Adrenal gland (tissue), 12 donors: ENCODE data around the gene PSTPIP2. TPM values are rescaled to one million over a fixed set of nuclear protein-coding genes. Genes with fewer than 3 reads are reported as not detected.
A peak's percentile ranks its signal among the peaks of the same experiment; 100 is the strongest.

Experiments used
- DNase-seq, 7 donors: peaks; one replicate each; pipeline ENCODE4 v3.0.0-alpha.2; 2019 to 2020
- H3K27ac ChIP-seq, 5 donors: fragments of 200-600 bp; sonication (generic) in 4 of 5; 1 replicate in 3 of 5; 2 replicates in 2 of 5; pipeline versions ENCODE4 v1.5.1 to v1.8.0; 2016 to 2020; ENCODE audit warnings: mild to moderate bottlenecking in 1 of 5
- H3K27me3 ChIP-seq: fragments of 200-600 bp; 2 replicates; pipeline ENCODE4 v1.8.0; 2021
- H3K36me3 ChIP-seq, 2 donors: fragments of 200-600 bp; replicated peaks in 1 of 2; 1 replicate in 1 of 2; 2 replicates in 1 of 2; pipeline versions ENCODE4 v1.5.1 to v1.8.0; 2018 to 2022
- H3K4me1 ChIP-seq, 2 donors: fragments of 200-600 bp; replicated peaks in 1 of 2; 1 replicate in 1 of 2; 2 replicates in 1 of 2; pipeline versions ENCODE4 v1.5.1 to v1.8.0; 2018 to 2021
- H3K4me3 ChIP-seq, 4 donors: fragments of 200-600 bp; sonication (generic) in 3 of 4; one replicate each; pipeline ENCODE4 v1.5.1; 2016 to 2018
- H3K9me3 ChIP-seq, 3 donors: fragments of 200-600 bp; sonication (generic) in 1 of 3; replicated peaks in 1 of 3; 1 replicate in 2 of 3; 2 replicates in 1 of 3; pipeline versions ENCODE4 v1.5.1 to v1.8.0; 2016 to 2021
- CTCF ChIP-seq, 6 experiments: fragments of 450-650 bp in 4 of 6; fragments of 200-600 bp in 2 of 6; sonication (generic) in 1 of 6; IDR thresholded peaks; 1 replicate in 5 of 6; 2 replicates in 1 of 6; pipeline versions ENCODE4 v1.5.1 to v1.8.0; 2016 to 2021; ENCODE audit warnings: antibody characterized with exemption in 6 of 6, mild to moderate bottlenecking in 2 of 6, moderate library complexity in 1 of 6
- POLR2A ChIP-seq, 2 donors: fragments of 450-650 bp; IDR thresholded peaks; one replicate each; pipeline ENCODE4 v1.6.1; 2017; ENCODE audit warnings: antibody characterized with exemption in 2 of 2, mild to moderate bottlenecking in 2 of 2, moderate library complexity in 1 of 2
- WGBS, 4 donors: extraction: QIAGEN DNeasy Blood & Tissue Kit in 2 of 4; methylation state at CpG; one replicate each; pipeline versions ENCODE4 v1.1.5 to v1.1.7; 2013 to 2017; 5-methylcytosine and 5-hydroxymethylcytosine counted together
- intact Hi-C, 2 donors: fragments of 100-400 bp; cut with DNase I; formaldehyde crosslinking; loops; one replicate each; pipeline versions ENCODE4 v1.14.1 to v1.15.0; 2022 to 2023
- polyA plus RNA-seq, 3 donors: library from polyadenylated mRNA; stranded (reverse); fragments of 200-250 nt in 2 of 3; fragments of 350-450 nt in 1 of 3; fragmentation: Illumina TruSeq in 1 of 3; extraction: RNeasy Lipid Tissue Mini Kit (QIAGEN cat#74804) in 1 of 3; gene quantifications; one replicate each; pipeline ENCODE4 v1.2.3, GENCODE V29; 2013 to 2014
- total RNA-seq, 9 donors: library from RNA; depleted of rRNA in 4 of 9; stranded (reverse); fragments of >200 nt in 4 of 9; fragments of 120-200 nt in 1 of 9; fragmentation: NEBNext Ultra II Directional in 1 of 9; extraction: Animal tissue kit (Norgen Biotek cat#: 25700) in 1 of 9; gene quantifications; one replicate each; pipeline versions ENCODE4 v1.1.0 to v1.2.4, GENCODE V29; 2013 to 2023
- donor health status: healthy with polysubstance abuse.
- donor health status: Bipolar disorder and iron deficiency.
- donor health status: DM: yes; HTN: yes; CAD: no.
- donor health status: DM: no; HTN: no; CAD: no.
- donor health status: DM: no; HTN: no; CAD: no.
- donor health status: DM: yes; HTN: yes; CAD: no.

The PSTPIP2 gene
- total and polyA plus RNA-seq, 12 donors = 5.3 to 17.8 (median 8.4) TPM

GRCh38 chr18:46072959-46073358 is 899 bp upstream of the PSTPIP2 start:
- TF ChIP-seq CTCF (IDR thresholded peaks at IDR 0.05) (no peak), POLR2A (IDR thresholded peaks at IDR 0.05) (no peak)
- intact Hi-C loops = loop anchor here (5.0 to 10.0 kb wide), 3 partner anchors 96 to 408 kb away; no protein-coding TSS in a partner anchor
- Histone ChIP-seq H3K9me3 (no peaks in the 10 kb centered on the region), H3K36me3 (no peaks in the 10 kb centered on the region), H3K4me1 (peaks cover 8 to 15% of the 10 kb centered on the region in 2 donors), H3K4me3 (no peak overlapping the region), H3K27me3 (no peaks in the 10 kb centered on the region), H3K27ac (no peak overlapping the region)
- no peak for DNase-seq
- 60 to 74% (median 64%) methylated on average over 3 of the region's 3 CpGs for WGBS, 4 donors

- no peak overlapping the region for H3K27ac ChIP-seq
These were observed 362 bp upstream of the PSTPIP2 start for GRCh38 chr18:46072376-46072867.

GRCh38 chr18:46070815-46071652 is 1.0 kb downstream of the PSTPIP2 start:
- Histone ChIP-seq H3K9me3 (no peaks in the 10 kb centered on the region), H3K4me3 (peak overlapping the region in 2 of 4 donors; percentile 60), H3K4me1 (peaks cover 8 to 15% of the 10 kb centered on the region in 2 donors), H3K27ac (no peak overlapping the region), H3K27me3 (no peaks in the 10 kb centered on the region), H3K36me3 (no peaks in the 10 kb centered on the region)
- no peak for DNase-seq
- TF ChIP-seq POLR2A (IDR thresholded peaks at IDR 0.05) (no peak), CTCF (IDR thresholded peaks at IDR 0.05) (no peak)
- WGBS, 4 donors = 35 to 50% (median 40%) methylated on average over 8 to 13 of the region's 13 CpGs
- intact Hi-C loops = loop anchor here (5.0 to 10.0 kb wide), 3 partner anchors 94 to 406 kb away; no protein-coding TSS in a partner anchor

More at GRCh38 chr18:46072376-46072867, 362 bp upstream of the PSTPIP2 start:
- 20 to 57% (median 25%) methylated on average over 5 to 25 of the region's 25 CpGs for WGBS, 4 donors
- H3K4me1 ChIP-seq = peaks cover 8 to 15% of the 10 kb centered on the region in 2 donors
- H3K36me3 ChIP-seq = no peaks in the 10 kb centered on the region
- no peaks in the 10 kb centered on the region for H3K27me3 ChIP-seq
- intact Hi-C loops = loop anchor here (5.0 to 10.0 kb wide), 3 partner anchors 95 to 408 kb away; no protein-coding TSS in a partner anchor
- H3K9me3 ChIP-seq = no peaks in the 10 kb centered on the region
- H3K4me3 ChIP-seq = peak overlapping the region in 3 of 4 donors; percentile 51 to 60 (median 60)
- TF ChIP-seq CTCF (IDR thresholded peaks at IDR 0.05) = no peak
- no peak for TF ChIP-seq POLR2A (IDR thresholded peaks at IDR 0.05)
- no peak for DNase-seq

DNA sequence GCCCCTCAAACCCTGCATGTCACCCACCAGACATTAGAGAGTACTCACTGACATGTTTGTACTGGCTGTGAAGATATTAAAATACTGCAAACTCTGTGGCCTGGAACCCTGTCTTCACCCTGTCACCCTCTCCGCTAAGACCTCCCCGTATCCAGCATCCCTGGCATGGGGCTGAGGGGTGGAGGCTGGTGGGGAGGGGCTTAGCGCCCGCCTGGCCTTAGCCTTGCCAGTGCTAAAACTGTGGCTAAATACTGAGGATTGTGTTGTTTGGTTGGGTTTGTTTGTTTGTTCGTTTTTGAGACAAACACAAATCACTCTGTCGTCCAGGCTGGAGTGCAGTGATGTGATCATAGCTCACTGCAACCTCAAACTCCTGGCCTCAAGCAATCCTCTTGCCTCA is 1.8 kb downstream of the PSTPIP2 start:
- no peak overlapping the region for H3K4me3 ChIP-seq
- H3K36me3 ChIP-seq = no peaks in the 10 kb centered on the region
- no peak for TF ChIP-seq CTCF (IDR thresholded peaks at IDR 0.05)
- no peak for TF ChIP-seq POLR2A (IDR thresholded peaks at IDR 0.05)

More for the DNA sequence above, 1.8 kb downstream of the PSTPIP2 start:
- Histone ChIP-seq H3K9me3 (no peaks in the 10 kb centered on the region), H3K27me3 (no peaks in the 10 kb centered on the region), H3K4me1 (peaks cover 8 to 15% of the 10 kb centered on the region in 2 donors), H3K27ac (no peak overlapping the region)
- intact Hi-C loops = loop anchor here (5.0 to 10.0 kb wide), 3 partner anchors 93 to 405 kb away; no protein-coding TSS in a partner anchor
- no peak for DNase-seq
- WGBS, 4 donors = 75 to 83% (median 81%) methylated on average over 6 of the region's 6 CpGs
